Measurements from ENCODE around the gene COQ4. TPM values are rescaled to one million over a fixed set of nuclear protein-coding genes. Genes with fewer than 3 reads are reported as not detected.

Gene COQ4
- total RNA-seq, 1 donor from 2014 or later = 46.3 TPM

- Histone ChIP-seq H3K4me3 (ENCODE audit: low read depth, low read length) (no peak overlapping the region), H3K36me3 (ENCODE audit: control insufficient read depth, insufficient read depth, low read length) (no peaks in the 10 kb centered on the region), H3K27me3 (ENCODE audit: control insufficient read depth, insufficient read depth, low read length) (no peaks in the 10 kb centered on the region)
- no peak for DNase-seq (ENCODE audit: low read depth)
- TF ChIP-seq CTCF (IDR thresholded peaks at IDR 0.05; ENCODE audit: insufficient read depth, low read length, poor library complexity, severe bottlenecking) = no peak
These were observed 42.5 kb upstream of the COQ4 start for GRCh38 chr9:128280084-128280622.

- Histone ChIP-seq H3K4me3 (ENCODE audit: low read depth, low read length) (no peak overlapping the region), H3K27me3 (ENCODE audit: control insufficient read depth, insufficient read depth, low read length) (no peaks in the 10 kb centered on the region), H3K36me3 (ENCODE audit: control insufficient read depth, insufficient read depth, low read length) (no peaks in the 10 kb centered on the region)
- no peak for DNase-seq (ENCODE audit: low read depth)
- no peak for TF ChIP-seq CTCF (IDR thresholded peaks at IDR 0.05; ENCODE audit: insufficient read depth, low read length, poor library complexity, severe bottlenecking)
These were observed 40.1 kb upstream of the COQ4 start for GRCh38 chr9:128282500-128282899.

GRCh38 chr9:128285033-128285784 is 37.4 kb upstream of the COQ4 start:
- TF ChIP-seq CTCF (IDR thresholded peaks at IDR 0.05; ENCODE audit: insufficient read depth, low read length, poor library complexity, severe bottlenecking) = no peak

GRCh38 chr9:128286440-128286839 is 36.2 kb upstream of the COQ4 start:
- no peak for TF ChIP-seq CTCF (IDR thresholded peaks at IDR 0.05; ENCODE audit: insufficient read depth, low read length, poor library complexity, severe bottlenecking)

More at GRCh38 chr9:128285033-128285784, 37.4 kb upstream of the COQ4 start:
- no peak overlapping the region for H3K4me3 ChIP-seq (ENCODE audit: low read depth, low read length)
- no peaks in the 10 kb centered on the region for H3K36me3 ChIP-seq (ENCODE audit: control insufficient read depth, insufficient read depth, low read length)
- no peak for DNase-seq (ENCODE audit: low read depth)
- no peaks in the 10 kb centered on the region for H3K27me3 ChIP-seq (ENCODE audit: control insufficient read depth, insufficient read depth, low read length)

GRCh38 chr9:128288273-128289004 is 34.2 kb upstream of the COQ4 start:
- Histone ChIP-seq H3K27me3 (ENCODE audit: control insufficient read depth, insufficient read depth, low read length) (no peaks in the 10 kb centered on the region), H3K4me3 (ENCODE audit: low read depth, low read length) (no peak overlapping the region), H3K36me3 (ENCODE audit: control insufficient read depth, insufficient read depth, low read length) (no peaks in the 10 kb centered on the region)
- no peak for TF ChIP-seq CTCF (IDR thresholded peaks at IDR 0.05; ENCODE audit: insufficient read depth, low read length, poor library complexity, severe bottlenecking)
- no peak for DNase-seq (ENCODE audit: low read depth)

More at GRCh38 chr9:128286440-128286839, 36.2 kb upstream of the COQ4 start:
- H3K27me3 ChIP-seq (ENCODE audit: control insufficient read depth, insufficient read depth, low read length) = no peaks in the 10 kb centered on the region
- no peaks in the 10 kb centered on the region for H3K36me3 ChIP-seq (ENCODE audit: control insufficient read depth, insufficient read depth, low read length)
- no peak overlapping the region for H3K4me3 ChIP-seq (ENCODE audit: low read depth, low read length)
- DNase-seq (ENCODE audit: low read depth) = no peak

Data from kidney epithelial cell (primary cell).